Urinary bladder (tissue), 4 donors: ENCODE data around the gene TMEM245. TPM values are rescaled to one million over a fixed set of nuclear protein-coding genes. Genes with fewer than 3 reads are reported as not detected.
"Not testable (repeated sequence)": the region's sequence is repeated elsewhere in the genome, so short reads cannot be mapped to it uniquely, and the experiment has no call there.

Experiments used
- DNase-seq: peaks from one replicate; pipeline ENCODE4 v3.0.0-alpha.2; 2015; ENCODE audit errors: extremely low spot score
- H3K27ac ChIP-seq: one replicate; pipeline ENCODE4 v1.5.1; 2013; ENCODE audit warnings: low read depth, mild to moderate bottlenecking, moderate library complexity
- H3K36me3 ChIP-seq: one replicate; pipeline ENCODE4 v1.6.1; 2013; ENCODE audit warnings: mild to moderate bottlenecking, moderate library complexity; ENCODE audit not compliant: insufficient read depth
- H3K4me1 ChIP-seq: one replicate; pipeline ENCODE4 v1.6.1; 2013; ENCODE audit warnings: mild to moderate bottlenecking, moderate library complexity; ENCODE audit not compliant: insufficient read depth
- H3K4me3 ChIP-seq: one replicate; pipeline ENCODE4 v1.5.1; 2013; ENCODE audit warnings: low read depth, low read length
- WGBS: extraction: QIAGEN DNeasy Blood & Tissue Kit; methylation state at CpG from one replicate; pipeline ENCODE4 v1.1.7; 2013; 5-methylcytosine and 5-hydroxymethylcytosine counted together
- polyA plus RNA-seq: library from polyadenylated mRNA; stranded (reverse); fragments of 200-250 nt; gene quantifications from one replicate; pipeline ENCODE4 v1.2.3, GENCODE V29; 2013
- small RNA-seq: library from RNA; depleted of rRNA; stranded (forward); fragments of <200 nt; gene quantifications from one replicate; pipeline ENCODE3, GENCODE V24; 2014
- total RNA-seq: library from RNA; depleted of rRNA; stranded (reverse); fragments of >200 nt; gene quantifications from one replicate; pipeline ENCODE4 v1.2.3, GENCODE V29; 2014
- donor health status: healthy with polysubstance abuse.
- donor health status: healthy.

TMEM245 gene
- total and polyA plus RNA-seq, 2 donors: 41.3 to 87.6 TPM

DNA sequence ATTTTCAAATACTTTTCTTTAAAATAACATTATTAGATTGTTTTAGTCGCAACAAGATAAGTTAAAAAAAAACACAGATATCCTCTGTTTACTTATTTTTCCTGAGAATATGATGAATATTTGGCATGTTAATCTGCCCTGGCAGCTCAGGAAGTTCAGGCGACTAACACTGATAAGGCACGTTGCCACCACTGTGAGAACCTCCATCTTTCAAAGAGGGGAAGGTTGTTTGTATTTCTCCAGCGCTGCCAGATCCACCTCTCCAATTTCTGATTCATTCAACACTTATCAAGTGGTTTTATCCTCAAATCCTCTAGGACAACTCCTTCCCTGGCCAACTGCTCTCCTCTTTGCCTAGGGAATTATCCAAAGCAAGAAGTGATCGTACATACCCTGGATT is 128.3 kb downstream of the TMEM245 start:
- no peak overlapping the region for H3K27ac ChIP-seq
- WGBS: 36% methylated on average over 5 of the region's 5 CpGs
- no peak overlapping the region for H3K4me3 ChIP-seq
- no peaks in the 10 kb centered on the region for H3K36me3 ChIP-seq
- H3K4me1 ChIP-seq: no peaks in the 10 kb centered on the region
- no peak for DNase-seq

DNA sequence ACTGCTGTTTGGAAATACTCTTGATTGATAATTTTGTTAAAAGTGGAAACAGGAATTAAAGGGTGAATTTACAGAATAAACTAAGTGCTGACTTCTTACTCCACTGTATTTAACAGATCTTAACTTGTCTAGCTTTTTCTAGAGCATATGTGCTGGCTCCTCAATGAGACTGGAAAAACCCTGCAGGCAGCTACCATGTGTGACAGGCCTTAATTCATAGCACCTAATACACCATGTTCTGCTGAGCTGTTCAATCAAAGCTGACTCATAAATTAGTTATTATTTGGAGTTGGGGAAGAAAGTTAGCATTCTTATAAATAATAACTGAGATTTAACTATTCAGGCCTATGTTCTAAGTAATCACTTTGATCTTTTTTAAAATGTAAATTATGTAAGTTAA is 135.9 kb downstream of the TMEM245 start:
- no peak for DNase-seq
- no peaks in the 10 kb centered on the region for H3K36me3 ChIP-seq
- no peak overlapping the region for H3K27ac ChIP-seq
- H3K4me1 ChIP-seq: no peaks in the 10 kb centered on the region
- no peak overlapping the region for H3K4me3 ChIP-seq

DNA sequence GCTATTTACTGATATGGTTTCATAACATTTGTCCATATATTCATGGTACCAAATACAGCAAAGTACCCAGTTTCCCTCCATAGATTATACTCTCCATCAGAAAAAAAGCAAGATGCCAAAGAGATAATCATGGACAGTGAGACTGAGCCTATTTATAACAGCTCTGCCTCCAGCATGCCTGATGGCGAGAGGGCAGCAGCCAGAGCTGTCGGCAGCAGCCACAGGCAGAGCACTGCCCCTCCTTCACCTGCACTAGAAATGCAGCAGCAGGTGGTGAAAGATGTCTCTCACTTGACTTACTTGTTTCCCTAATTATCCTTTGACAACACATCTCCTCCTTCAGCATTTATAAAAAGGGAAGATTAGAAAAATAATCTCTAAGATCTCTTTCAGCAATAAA is 138.9 kb downstream of the TMEM245 start:
- WGBS: 66% methylated on average over 2 of the region's 2 CpGs
- H3K36me3 ChIP-seq: peaks cover 2% of the 10 kb centered on the region

DNA sequence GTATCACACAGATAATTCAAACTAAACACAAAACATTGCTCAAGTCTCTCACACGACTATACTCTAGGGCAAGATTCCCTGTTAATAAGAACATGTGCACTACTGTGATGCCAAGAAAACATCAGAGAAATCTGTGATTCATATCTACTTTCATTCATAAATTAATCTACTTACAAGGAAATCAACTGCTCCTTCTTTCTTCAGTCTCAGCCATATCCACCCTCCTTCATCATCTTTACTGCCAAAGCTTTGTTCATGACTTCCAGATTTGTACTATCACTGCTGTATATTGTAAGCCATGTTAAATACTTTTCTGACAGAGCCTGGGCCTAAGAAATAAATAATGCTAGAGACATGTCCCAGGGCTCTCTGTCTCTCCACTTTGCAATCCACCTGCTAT is 141.5 kb downstream of the TMEM245 start:
- DNase-seq: no peak
- no peak overlapping the region for H3K27ac ChIP-seq
- no peak overlapping the region for H3K4me3 ChIP-seq
- peaks cover 2% of the 10 kb centered on the region for H3K36me3 ChIP-seq
- no peaks in the 10 kb centered on the region for H3K4me1 ChIP-seq
- WGBS: 29% methylated on average over 1 of the region's 1 CpG

More for the DNA sequence above, 138.9 kb downstream of the TMEM245 start:
- no peak for DNase-seq
- no peak overlapping the region for H3K27ac ChIP-seq
- no peaks in the 10 kb centered on the region for H3K4me1 ChIP-seq
- no peak overlapping the region for H3K4me3 ChIP-seq

DNA sequence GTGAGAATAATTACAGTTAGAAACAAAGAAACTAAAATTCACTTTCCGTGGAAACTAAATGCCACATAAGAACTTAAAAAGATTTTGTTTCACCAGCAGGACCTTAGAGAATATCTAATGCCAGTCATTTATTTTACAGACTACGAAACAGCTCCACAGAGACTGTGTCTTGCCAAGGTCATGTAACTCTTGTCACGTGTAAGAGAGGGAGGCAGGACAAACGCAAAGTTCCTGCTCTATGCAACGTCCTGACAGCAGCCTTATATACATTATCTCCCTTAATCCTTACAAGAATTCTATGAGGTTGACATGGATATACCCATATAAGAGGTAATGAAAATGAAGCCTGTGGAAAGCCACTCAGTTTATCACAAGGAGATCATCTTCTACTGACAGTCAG is 145.9 kb downstream of the TMEM245 start:
- no peak for DNase-seq
- Histone ChIP-seq H3K4me1 (no peaks in the 10 kb centered on the region), H3K27ac (no peak overlapping the region), H3K36me3 (peaks cover 2% of the 10 kb centered on the region), H3K4me3 (no peak overlapping the region)
- 41% methylated on average over 5 of the region's 5 CpGs for WGBS

DNA sequence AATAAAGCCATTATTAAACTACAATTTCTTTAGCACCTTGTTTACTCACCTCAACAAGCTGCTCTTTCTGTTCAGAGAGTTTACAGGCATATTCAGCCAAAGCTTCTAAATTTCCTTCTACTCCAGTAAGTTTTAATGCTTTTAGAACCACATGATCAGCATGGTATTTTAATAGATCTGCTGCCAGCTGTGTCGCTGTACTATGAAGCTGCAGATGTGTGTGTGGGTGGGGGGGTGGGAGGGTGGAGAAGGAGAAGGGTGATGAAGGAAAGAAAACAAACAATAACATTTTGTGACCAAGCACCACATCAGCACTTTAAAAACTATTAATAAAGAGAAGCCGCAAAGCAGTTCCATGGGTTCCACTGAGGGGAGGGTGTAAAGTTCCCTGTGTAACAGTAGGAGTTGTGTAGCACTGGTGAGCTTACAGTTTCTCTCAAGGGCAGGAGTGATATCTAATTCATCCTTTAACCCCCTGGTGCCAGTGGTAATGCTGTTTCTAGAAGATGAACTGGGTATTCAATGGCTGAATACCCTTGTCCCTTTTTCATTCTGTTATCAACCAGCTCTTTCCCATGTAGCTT is 147.0 kb downstream of the TMEM245 start:
- H3K4me1 ChIP-seq: no peaks in the 10 kb centered on the region
- no peak overlapping the region for H3K4me3 ChIP-seq
- H3K36me3 ChIP-seq: no peaks in the 10 kb centered on the region
- 36% methylated on average over 2 of the region's 2 CpGs for WGBS
- no peak for DNase-seq
- H3K27ac ChIP-seq: no peak overlapping the region

DNA sequence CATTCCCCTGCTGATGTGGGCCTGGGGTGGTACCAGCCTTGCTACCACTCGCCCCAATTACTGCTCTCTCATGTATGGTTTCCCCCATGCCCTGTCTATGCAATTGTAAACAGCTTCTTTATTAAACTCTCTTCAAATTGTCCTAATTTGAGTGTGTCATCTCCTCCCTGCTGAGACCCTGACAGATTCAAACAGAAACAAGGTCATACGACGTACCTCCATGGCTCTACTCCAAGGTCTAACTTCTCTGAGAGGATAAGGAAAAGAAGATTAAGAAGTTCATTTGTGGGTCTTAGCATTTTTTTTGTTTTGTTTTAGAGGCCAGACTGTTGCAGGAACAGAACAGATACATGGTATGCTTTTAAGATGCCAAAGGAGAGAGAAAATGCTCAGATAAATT is 147.6 kb downstream of the TMEM245 start:
- H3K36me3 ChIP-seq: no peaks in the 10 kb centered on the region
- H3K4me1 ChIP-seq: no peaks in the 10 kb centered on the region
- H3K4me3 ChIP-seq: no peak overlapping the region
- DNase-seq: no peak
- no peak overlapping the region for H3K27ac ChIP-seq
- 62% methylated on average over 3 of the region's 3 CpGs for WGBS

DNA sequence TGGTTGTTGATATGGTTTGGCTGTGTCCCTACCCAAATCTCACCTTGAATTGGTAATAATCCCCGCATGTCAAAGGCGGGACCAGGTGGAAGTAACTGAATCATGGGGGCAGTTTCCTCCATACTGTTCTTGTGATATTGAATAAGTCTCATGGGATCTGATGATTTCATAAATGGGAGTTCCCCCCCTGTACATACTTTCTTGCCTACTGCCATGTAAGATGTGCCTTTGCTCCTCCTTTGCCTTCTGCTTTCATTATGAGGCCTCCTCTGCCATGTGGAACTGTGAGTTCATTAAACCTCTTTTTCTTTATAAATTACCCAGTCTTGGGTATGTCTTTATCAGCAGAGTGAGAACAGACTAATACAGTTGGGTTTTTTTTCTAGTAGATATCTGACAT is 148.4 kb downstream of the TMEM245 start:
- not testable (repeated sequence) for H3K27ac ChIP-seq
- 97% methylated on average over 2 of the region's 2 CpGs for WGBS

DNA sequence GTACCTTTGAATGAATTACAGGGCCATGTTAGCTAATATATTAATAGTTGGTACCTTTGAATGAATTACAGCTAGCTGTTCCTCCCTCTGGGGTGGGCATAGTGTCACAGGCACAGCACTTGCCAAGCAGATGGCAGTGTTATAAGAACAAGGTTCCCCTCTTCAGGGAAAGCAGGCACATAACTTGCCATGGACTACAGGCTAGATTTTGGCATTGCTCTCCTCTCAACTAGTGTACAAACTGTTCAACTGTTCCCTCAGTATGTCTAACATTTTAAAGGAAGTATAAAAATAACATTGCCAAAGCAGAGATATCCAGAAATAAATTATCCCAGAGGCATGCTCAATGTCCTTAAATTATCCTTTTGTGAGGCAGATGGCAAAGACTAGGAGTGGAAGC is 151.8 kb downstream of the TMEM245 start:
- no peak overlapping the region for H3K4me3 ChIP-seq
- no peak for DNase-seq
- H3K4me1 ChIP-seq: no peaks in the 10 kb centered on the region
- no peak overlapping the region for H3K27ac ChIP-seq
- H3K36me3 ChIP-seq: peaks cover 2% of the 10 kb centered on the region

More for the DNA sequence above, 148.4 kb downstream of the TMEM245 start:
- H3K36me3 ChIP-seq, DNase-seq, H3K4me1 ChIP-seq, H3K4me3 ChIP-seq: not testable (repeated sequence)

Small RNAs within 50 kb of the gene (small RNA-seq; reads per million reads assigned to genes)
- gene MIR32 (6.1 reads per million, percentile 92 among the genes with 10 or more reads in this experiment), gene RF00019 (not detected)

Other genes with a start within 250 kb of the TMEM245 start
- gene ELP1, start 185.8 kb downstream of the TMEM245 start, total RNA-seq: 43.4 TPM
- 16.1 TPM for gene ELP1, start 185.8 kb downstream of the TMEM245 start, polyA plus RNA-seq
- 11.8 TPM for gene ABITRAM, start 185.5 kb downstream of the TMEM245 start, total RNA-seq
- gene ABITRAM, start 185.5 kb downstream of the TMEM245 start, polyA plus RNA-seq: 13.3 TPM
- gene CTNNAL1, start 106.4 kb downstream of the TMEM245 start, total RNA-seq: 61.3 TPM
- 28.3 TPM for gene CTNNAL1, start 106.4 kb downstream of the TMEM245 start, polyA plus RNA-seq
- gene FRRS1L, start 47.3 kb upstream of the TMEM245 start, total RNA-seq: 7.8 TPM
- gene FRRS1L, start 47.3 kb upstream of the TMEM245 start, polyA plus RNA-seq: 0.44 TPM
- gene EPB41L4B, start 201.1 kb upstream of the TMEM245 start, total RNA-seq: 6.0 TPM
- gene EPB41L4B, start 201.1 kb upstream of the TMEM245 start, polyA plus RNA-seq: 1.2 TPM